Anterior cingulate cortex (tissue), 58 donors: Measurements from ENCODE around the gene SNX24.
A peak's percentile ranks its signal among the peaks of the same experiment; 100 is the strongest.

Experiments used
- DNase-seq, 58 donors: peaks; one replicate each; lab custom pipeline; 2025; lab: John Stamatoyannopoulos, UW

The SNX24 gene

DNA sequence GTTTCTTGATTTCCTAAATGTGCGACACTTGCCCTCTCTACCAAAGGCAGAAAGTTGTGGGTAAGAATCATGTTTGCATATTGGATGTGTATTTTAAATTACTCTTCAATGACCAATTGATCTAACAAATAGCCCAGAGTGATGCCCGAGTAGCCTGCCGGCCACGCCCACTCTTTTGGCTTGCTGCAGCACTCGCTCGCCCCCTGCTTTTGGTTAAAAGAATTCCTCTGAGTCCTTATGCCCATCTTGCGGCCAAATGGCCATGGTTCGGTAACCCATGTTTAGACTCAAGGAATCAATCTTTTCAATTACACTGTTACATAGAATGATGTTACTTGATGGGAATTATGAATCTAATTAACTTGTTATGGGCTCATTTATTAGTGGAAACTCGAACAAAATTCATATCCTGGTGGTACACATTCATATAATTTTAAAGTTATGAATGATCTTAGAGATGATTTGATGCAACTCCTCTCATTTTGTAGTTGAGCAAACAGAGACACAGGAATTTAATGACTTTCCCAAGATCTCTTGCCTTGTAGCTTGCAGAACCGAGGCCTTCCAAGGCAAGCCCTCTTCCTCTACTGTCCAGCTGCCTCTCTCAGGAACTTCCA lies 154.6 kb downstream of the SNX24 start:
- no peak for DNase-seq

DNA sequence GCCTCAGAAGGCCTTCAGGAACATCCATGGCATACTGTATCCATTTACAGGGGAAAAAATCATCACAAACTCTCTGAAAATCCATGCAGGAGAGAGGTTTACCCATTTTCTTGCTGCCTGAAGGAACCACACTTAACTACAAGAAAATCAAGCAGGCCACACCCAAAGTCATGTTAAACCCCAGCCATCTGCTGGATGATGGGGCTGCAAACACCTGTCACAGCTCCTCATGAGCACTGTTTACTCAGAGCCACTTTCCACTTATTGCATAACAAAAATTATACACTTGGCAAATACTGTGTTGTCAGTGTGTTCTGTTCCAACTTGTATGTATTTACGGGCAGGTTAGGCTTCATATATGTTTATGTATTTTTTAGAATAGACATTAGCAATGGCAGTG lies 155.3 kb downstream of the SNX24 start:
- DNase-seq = no peak

- no peak for DNase-seq
Observed at GRCh38 chr5:123001808-123002207, 156.4 kb downstream of the SNX24 start.

DNA sequence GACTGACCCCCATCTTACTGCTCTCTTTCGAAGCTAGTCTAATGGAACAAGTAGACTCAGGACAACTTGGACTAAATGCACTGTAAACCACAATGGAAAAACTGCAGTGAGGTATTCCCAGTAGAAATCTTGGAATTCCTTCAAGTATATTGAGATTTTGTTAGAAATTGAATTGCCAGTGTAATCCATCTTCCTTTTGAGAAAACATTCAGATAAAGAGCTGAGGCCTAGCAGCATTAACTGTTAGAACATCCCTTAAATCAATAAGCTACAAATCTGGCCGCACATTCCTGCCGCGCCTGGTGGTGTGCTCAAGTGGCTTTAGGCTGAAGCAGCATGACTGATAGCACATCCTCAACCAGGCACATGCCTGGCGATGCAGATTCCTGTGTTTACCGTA lies 161.8 kb downstream of the SNX24 start:
- no peak for DNase-seq

- DNase-seq = no peak
Observed at GRCh38 chr5:123007754-123008153, 162.3 kb downstream of the SNX24 start.

GRCh38 chr5:123012321-123012720 lies 166.9 kb downstream of the SNX24 start:
- DNase-seq = no peak

- DNase-seq = no peak
Observed at GRCh38 chr5:123014689-123015088, 169.3 kb downstream of the SNX24 start.

DNA sequence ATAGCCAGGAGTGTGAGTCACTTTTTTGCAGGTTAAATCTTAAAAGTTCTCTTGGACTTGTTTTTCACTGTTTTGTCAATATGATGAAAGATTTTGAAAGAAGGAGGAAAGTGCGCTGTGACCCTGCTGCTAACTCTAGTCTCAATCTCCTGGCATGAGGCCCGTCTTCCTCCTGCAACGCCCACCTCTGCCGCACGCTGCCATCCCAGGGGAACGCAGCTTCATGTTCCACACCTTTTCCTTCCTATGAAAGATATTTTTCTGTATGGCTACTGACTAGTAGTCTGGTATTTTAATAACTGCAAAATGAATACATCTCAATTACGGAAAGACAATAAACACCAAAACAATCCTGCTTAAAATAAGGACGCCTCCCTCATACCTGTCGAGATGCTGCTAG lies 182.8 kb downstream of the SNX24 start:
- no peak for DNase-seq

- no peak for DNase-seq
Observed at GRCh38 chr5:123033157-123033671, 187.8 kb downstream of the SNX24 start.

DNA sequence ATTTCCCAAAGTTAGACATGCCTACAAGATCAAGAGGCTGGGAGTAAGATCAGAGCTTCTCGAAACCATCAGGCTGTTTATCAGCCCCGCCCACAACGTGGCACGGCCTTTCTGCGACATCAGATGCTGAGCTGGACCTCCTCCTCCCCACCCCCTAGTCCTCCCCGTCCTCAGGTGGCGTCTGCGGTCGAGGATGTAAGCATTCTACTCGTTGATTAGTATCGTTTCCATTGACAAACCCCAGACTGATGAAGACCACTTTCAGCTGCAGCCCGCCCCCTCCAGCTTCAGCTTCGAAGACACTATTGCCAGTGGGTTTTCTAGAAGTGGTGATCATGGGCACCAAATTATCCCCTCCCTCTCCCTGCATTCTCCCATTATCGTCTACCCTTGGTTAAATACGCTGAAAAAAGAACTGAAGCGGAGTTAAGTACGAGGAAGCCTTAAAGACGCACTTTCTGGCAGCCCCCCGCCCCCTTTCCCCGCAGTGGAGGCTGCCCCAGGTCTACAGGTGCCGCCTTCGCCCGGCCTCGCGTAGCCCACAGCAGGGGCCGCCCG lies 190.0 kb downstream of the SNX24 start:
- peak in 1 of 58 donors; percentile 0 for DNase-seq

DNA sequence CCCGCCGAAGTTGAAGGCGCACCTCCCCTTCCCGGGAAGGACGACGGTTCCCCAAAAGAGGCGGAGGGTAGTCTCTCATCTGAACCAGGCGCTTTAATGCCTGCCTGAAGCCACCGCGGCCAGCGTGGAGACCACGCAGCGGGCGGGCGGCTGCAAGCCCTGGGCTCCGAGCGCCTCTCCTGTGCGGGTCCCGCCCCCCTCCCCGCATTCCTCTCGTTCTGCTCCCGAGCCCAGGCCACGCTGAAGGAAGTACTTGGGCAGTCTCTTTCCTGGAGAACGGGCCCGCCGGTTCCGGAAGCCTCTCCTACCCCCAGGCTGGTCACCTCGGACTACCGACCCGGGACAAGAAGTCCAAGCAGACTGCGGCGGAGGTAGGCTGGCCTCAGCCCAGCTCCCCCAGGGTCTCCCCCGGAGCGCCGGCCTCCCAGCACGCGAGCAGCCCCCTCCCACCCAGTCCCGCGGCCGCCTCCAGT lies 190.5 kb downstream of the SNX24 start:
- peak in 20 of 58 donors; percentile 11 to 45 (median 33) for DNase-seq

DNA sequence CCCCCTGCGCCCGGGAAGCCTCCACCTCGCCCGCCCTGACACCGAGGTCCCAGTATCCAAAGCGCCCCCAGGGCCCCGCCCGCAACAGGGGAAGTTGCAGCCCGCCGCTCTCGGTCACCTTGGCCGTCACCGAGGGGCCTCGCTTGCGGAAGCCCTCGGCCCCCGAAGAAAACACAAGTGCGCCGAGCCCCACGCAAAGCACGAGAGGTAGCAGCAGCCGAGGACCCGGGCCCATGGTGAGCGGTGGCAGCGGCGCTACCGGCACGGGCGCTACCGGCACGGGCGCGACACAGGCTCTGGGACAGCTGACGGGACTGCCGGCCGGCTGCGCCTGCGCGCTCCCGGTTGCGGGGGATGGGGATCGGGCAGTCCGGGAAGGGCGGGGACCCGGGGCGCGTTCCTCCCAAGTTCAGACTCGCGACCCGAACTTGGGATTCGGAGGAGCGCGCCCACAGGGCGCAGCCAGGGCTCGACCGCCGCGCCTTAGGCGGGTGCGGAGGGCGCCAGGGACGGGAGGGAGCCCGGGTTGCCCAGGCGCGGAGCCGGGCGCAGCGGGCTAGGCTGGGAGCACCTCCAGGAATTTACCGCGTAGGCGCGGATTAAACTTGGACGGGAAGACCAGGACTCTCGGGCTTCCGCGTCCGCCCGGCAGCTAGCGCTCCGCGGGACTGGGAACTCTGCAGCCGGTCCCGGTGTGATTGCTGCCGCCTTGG lies 191.1 kb downstream of the SNX24 start, which contains the start of gene PPIC:
Gene PPIC (minus strand): TSS at position 335 of the 713 bp plus-strand sequence. CDS start 100 bp downstream, at position 235.
- DNase-seq = peak in 50 of 58 donors; percentile 7 to 69 (median 44)

DNA sequence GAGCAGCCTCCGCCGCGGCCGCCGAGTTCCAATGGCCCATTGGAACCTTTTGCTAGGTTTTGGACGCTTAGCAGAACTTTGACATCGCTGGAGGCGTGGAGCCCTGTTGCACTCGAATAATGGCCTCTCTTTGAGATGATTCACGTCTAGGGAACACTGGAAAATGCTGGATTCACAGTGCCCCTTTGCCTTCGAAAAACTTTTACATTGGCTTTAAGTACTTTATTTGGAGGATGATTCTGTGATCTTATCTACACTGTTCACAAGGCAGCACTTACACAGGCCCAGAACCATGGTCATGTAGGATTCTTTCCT lies 191.6 kb downstream of the SNX24 start:
- no peak for DNase-seq

DNA sequence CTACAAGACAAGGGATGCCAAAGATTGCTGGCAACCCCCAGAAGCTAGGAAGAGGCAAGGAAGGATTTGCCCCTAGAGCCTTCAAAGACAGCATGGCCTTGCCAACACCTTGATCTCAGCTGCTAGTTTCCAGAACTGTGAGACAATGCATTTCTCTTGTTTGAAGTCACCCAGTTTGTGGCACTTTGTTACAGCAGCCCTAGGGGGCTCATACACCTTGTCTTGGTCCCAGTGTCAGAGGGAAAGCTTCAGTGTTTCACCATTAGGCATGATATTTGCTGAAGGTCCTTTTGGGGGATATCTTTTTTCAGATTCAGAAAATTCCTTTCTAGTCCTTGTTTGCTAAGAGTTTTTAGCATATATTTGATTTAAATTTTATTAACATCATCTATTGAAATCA lies 194.3 kb downstream of the SNX24 start:
- no peak for DNase-seq

GRCh38 chr5:123044926-123045617 lies 199.7 kb downstream of the SNX24 start:
- DNase-seq = no peak

DNA sequence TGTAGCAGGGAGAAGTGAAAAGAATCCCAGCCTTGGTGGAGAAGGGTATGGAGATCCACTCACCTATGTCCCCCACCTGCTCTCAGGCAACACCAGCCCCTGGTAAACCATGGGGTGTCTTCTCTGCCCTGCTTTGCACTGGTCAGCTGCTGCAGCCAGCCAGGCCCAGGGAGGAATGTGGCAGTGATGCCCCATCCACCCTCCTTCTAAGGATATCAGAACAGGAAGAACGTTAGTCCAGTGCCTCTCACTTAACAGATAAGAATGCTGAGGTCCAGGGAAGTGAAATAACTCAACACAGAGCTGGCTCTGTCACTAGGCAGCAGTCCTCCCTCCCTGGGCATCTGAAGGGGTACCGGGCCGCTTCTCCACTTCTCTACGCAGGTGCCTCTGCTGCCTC lies 200.8 kb downstream of the SNX24 start:
- DNase-seq = no peak

GRCh38 chr5:123047706-123048105 lies 202.3 kb downstream of the SNX24 start:
- no peak for DNase-seq

- DNase-seq = no peak
Observed at GRCh38 chr5:123051206-123051605, 205.8 kb downstream of the SNX24 start.
